Adrenal gland (tissue), 12 donors: ENCODE data around the gene SMURF1. TPM values are rescaled to one million over a fixed set of nuclear protein-coding genes. Genes with fewer than 3 reads are reported as not detected.
A peak's percentile ranks its signal among the peaks of the same experiment; 100 is the strongest.

ENCODE experiments used
- DNase-seq, 7 donors: peaks; one replicate each; pipeline ENCODE4 v3.0.0-alpha.2; 2019 to 2020
- H3K27ac ChIP-seq, 5 donors: fragments of 200-600 bp; sonication (generic) in 4 of 5; 1 replicate in 3 of 5; 2 replicates in 2 of 5; pipeline versions ENCODE4 v1.5.1 to v1.8.0; 2016 to 2020; ENCODE audit warnings: mild to moderate bottlenecking in 1 of 5
- H3K27me3 ChIP-seq: fragments of 200-600 bp; 2 replicates; pipeline ENCODE4 v1.8.0; 2021
- H3K36me3 ChIP-seq, 2 donors: fragments of 200-600 bp; replicated peaks in 1 of 2; 1 replicate in 1 of 2; 2 replicates in 1 of 2; pipeline versions ENCODE4 v1.5.1 to v1.8.0; 2018 to 2022
- H3K4me1 ChIP-seq, 2 donors: fragments of 200-600 bp; replicated peaks in 1 of 2; 1 replicate in 1 of 2; 2 replicates in 1 of 2; pipeline versions ENCODE4 v1.5.1 to v1.8.0; 2018 to 2021
- H3K4me3 ChIP-seq, 4 donors: fragments of 200-600 bp; sonication (generic) in 3 of 4; one replicate each; pipeline ENCODE4 v1.5.1; 2016 to 2018
- H3K9me3 ChIP-seq, 3 donors: fragments of 200-600 bp; sonication (generic) in 1 of 3; replicated peaks in 1 of 3; 1 replicate in 2 of 3; 2 replicates in 1 of 3; pipeline versions ENCODE4 v1.5.1 to v1.8.0; 2016 to 2021
- POLR2A ChIP-seq, 2 donors: fragments of 450-650 bp; IDR thresholded peaks; one replicate each; pipeline ENCODE4 v1.6.1; 2017; ENCODE audit warnings: antibody characterized with exemption in 2 of 2, mild to moderate bottlenecking in 2 of 2, moderate library complexity in 1 of 2
- WGBS, 4 donors: extraction: QIAGEN DNeasy Blood & Tissue Kit in 2 of 4; methylation state at CpG; one replicate each; pipeline versions ENCODE4 v1.1.5 to v1.1.7; 2013 to 2017; 5-methylcytosine and 5-hydroxymethylcytosine counted together
- intact Hi-C, 2 donors: fragments of 100-400 bp; cut with DNase I; formaldehyde crosslinking; loops; one replicate each; pipeline versions ENCODE4 v1.14.1 to v1.15.0; 2022 to 2023
- polyA plus RNA-seq, 3 donors: library from polyadenylated mRNA; stranded (reverse); fragments of 200-250 nt in 2 of 3; fragments of 350-450 nt in 1 of 3; fragmentation: Illumina TruSeq in 1 of 3; extraction: RNeasy Lipid Tissue Mini Kit (QIAGEN cat#74804) in 1 of 3; gene quantifications; one replicate each; pipeline ENCODE4 v1.2.3, GENCODE V29; 2013 to 2014
- total RNA-seq, 9 donors: library from RNA; depleted of rRNA in 4 of 9; stranded (reverse); fragments of >200 nt in 4 of 9; fragments of 120-200 nt in 1 of 9; fragmentation: NEBNext Ultra II Directional in 1 of 9; extraction: Animal tissue kit (Norgen Biotek cat#: 25700) in 1 of 9; gene quantifications; one replicate each; pipeline versions ENCODE4 v1.1.0 to v1.2.4, GENCODE V29; 2013 to 2023
- TF ChIP-seq, protein P1 (sequence below), 6 experiments: fragments of 450-650 bp in 4 of 6; fragments of 200-600 bp in 2 of 6; sonication (generic) in 1 of 6; IDR thresholded peaks; 1 replicate in 5 of 6; 2 replicates in 1 of 6; pipeline versions ENCODE4 v1.5.1 to v1.8.0; 2016 to 2021; ENCODE audit warnings: antibody characterized with exemption in 6 of 6, mild to moderate bottlenecking in 2 of 6, moderate library complexity in 1 of 6
- donor health status: healthy with polysubstance abuse.
- donor health status: Bipolar disorder and iron deficiency.
- donor health status: DM: yes; HTN: yes; CAD: no.
- donor health status: DM: no; HTN: no; CAD: no.
- donor health status: DM: no; HTN: no; CAD: no.
- donor health status: DM: yes; HTN: yes; CAD: no.

The SMURF1 gene
- total and polyA plus RNA-seq, 12 donors, result 8.9 to 40.3 (median 22.3) TPM

DNA sequence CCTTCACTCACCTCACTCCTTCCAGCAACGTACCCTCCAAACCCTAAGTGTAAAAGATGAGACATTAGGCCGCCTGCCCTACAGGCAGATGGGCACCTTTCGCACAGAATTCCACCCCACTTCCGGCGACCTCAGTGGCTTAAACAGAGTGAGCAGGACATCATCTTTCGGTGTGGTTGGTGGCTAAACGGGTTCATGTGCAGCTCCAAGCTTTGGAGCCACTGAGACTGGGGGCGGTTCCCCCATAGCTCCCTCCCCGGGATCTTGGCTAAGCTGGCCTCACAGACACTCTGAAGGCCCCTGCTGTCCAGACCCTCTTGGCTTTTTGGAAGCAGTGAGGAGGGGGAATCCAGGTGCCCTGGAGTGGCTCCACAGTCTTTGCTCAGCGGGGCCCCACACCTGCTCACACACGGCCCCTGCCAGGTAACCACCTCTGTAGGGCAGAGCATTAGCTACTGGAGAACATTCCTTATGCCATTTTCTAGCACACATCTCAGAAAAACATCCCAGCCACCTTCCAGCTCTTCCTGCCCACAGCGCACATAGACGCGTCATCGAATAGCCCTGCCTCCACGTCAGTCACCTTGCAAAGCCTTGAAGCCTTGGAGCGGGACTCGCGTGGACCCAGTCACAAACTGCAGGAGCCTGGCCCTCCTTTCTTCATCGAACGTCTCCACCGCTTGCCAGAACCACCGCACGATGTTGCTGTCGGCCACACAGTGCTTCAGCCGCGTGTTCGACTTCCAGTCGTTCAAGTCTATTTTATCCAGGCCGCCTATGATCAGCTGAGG lies 108.8 kb downstream of the SMURF1 start:
- H3K4me1 ChIP-seq, result peaks cover 6 to 28% of the 10 kb centered on the region in 2 donors
- H3K27ac ChIP-seq, result peak overlapping the region in 1 of 5 donors; percentile 4
- H3K9me3 ChIP-seq, result no peaks in the 10 kb centered on the region
- 90 to 95% (median 92%) methylated on average over 26 to 30 of the region's 30 CpGs for WGBS, 4 donors
- TF ChIP-seq POLR2A (IDR thresholded peaks at IDR 0.05), result no peak
- TF ChIP-seq, protein P1, sequence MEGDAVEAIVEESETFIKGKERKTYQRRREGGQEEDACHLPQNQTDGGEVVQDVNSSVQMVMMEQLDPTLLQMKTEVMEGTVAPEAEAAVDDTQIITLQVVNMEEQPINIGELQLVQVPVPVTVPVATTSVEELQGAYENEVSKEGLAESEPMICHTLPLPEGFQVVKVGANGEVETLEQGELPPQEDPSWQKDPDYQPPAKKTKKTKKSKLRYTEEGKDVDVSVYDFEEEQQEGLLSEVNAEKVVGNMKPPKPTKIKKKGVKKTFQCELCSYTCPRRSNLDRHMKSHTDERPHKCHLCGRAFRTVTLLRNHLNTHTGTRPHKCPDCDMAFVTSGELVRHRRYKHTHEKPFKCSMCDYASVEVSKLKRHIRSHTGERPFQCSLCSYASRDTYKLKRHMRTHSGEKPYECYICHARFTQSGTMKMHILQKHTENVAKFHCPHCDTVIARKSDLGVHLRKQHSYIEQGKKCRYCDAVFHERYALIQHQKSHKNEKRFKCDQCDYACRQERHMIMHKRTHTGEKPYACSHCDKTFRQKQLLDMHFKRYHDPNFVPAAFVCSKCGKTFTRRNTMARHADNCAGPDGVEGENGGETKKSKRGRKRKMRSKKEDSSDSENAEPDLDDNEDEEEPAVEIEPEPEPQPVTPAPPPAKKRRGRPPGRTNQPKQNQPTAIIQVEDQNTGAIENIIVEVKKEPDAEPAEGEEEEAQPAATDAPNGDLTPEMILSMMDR (IDR thresholded peaks at IDR 0.05), result no peak
- peak in 1 of 7 donors; percentile 49 for DNase-seq
- H3K4me3 ChIP-seq, result no peak overlapping the region
- intact Hi-C loops, result loop anchor here in 1 of 2 donors (5.0 kb wide), 2 partner anchors 107 to 277 kb away; partner anchors contain the start of gene SMURF1
- H3K27me3 ChIP-seq, result no peaks in the 10 kb centered on the region
- H3K36me3 ChIP-seq, result peaks cover 0 to 100% of the 10 kb centered on the region in 2 donors

DNA sequence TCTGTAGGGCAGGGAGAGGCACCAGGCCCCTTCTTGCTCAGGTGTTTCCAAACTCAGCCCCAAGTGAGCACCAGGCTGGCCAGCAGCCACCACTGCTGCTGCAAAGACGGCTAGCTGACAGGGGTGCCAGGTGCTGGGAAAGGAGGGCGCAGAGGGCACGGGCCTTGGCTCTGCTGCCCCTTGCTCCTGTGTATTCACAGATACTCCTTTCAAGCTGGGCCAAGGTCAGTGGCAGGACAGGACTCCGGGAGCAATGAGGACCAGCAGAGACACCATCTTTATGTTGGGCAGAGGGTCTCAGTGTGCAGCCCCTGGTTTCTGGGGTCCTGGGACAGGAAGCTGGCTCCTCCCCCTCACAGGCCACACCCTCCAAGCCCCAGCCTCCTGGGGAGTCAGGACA lies 110.1 kb downstream of the SMURF1 start:
- H3K4me3 ChIP-seq, result no peak overlapping the region

DNA sequence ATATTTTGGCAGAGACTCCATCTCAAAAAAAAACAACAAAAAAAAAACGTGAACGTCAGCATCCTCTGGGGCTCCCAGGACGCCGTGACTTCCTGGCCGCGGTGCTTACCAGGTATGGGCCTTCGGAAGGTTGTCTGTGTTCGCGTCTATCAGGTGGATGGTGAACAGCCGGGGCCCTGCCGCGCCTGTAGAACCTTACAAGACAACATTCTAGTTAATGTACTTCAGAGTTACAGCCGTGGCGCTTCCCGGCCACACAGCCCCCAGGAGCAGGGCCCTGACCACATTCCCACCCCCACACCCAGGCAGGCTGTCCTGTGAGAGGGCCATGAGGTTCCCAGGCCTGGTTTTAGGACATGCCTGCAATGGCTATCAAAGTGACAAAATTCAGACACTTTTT lies 111.0 kb downstream of the SMURF1 start:
- Histone ChIP-seq H3K36me3 (peaks cover 0 to 99% of the 10 kb centered on the region in 2 donors), H3K4me3 (no peak overlapping the region), H3K9me3 (no peaks in the 10 kb centered on the region), H3K4me1 (peaks cover 6 to 40% of the 10 kb centered on the region in 2 donors), H3K27me3 (no peaks in the 10 kb centered on the region), H3K27ac (peak overlapping the region in 1 of 5 donors; percentile 35)
- TF ChIP-seq POLR2A (IDR thresholded peaks at IDR 0.05), result no peak
- TF ChIP-seq, protein P1 (IDR thresholded peaks at IDR 0.05), result no peak
- intact Hi-C loops, result no loop called here
- DNase-seq, result peak in 1 of 7 donors; percentile 49
- 90 to 93% (median 92%) methylated on average over 15 of the region's 15 CpGs for WGBS, 4 donors

More for the DNA sequence above, 110.1 kb downstream of the SMURF1 start:
- no peak for TF ChIP-seq POLR2A (IDR thresholded peaks at IDR 0.05)
- TF ChIP-seq, protein P1 (IDR thresholded peaks at IDR 0.05), result no peak
- Histone ChIP-seq H3K27me3 (no peaks in the 10 kb centered on the region), H3K4me1 (peaks cover 6 to 40% of the 10 kb centered on the region in 2 donors), H3K9me3 (no peaks in the 10 kb centered on the region), H3K36me3 (peaks cover 0 to 99% of the 10 kb centered on the region in 2 donors), H3K27ac (peak overlapping the region in 1 of 5 donors; percentile 41)
- 60 to 69% (median 67%) methylated on average over 4 of the region's 4 CpGs for WGBS, 4 donors
- peak in 1 of 7 donors; percentile 44 for DNase-seq
- intact Hi-C loops, result no loop called here

DNA sequence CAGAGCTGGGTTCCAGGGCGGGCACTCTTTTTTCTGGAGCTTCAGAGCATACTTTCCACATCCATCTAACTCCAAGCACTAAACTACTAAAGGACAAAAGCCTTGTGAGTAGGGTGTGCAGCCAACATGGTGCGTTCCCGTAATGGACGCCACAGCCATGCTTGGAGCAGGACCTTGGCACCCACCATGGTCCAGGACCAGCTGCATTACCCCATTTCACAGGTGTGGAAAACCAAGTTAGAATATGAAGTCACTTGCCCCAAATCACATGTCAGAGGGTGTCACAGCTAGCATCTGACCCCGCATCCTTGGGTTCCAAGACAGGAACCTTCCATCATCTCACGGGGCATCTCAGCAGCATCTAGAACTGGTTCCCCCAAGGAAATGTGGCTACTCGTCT lies 112.4 kb downstream of the SMURF1 start:
- H3K9me3 ChIP-seq, result no peaks in the 10 kb centered on the region
- peaks cover 0 to 86% of the 10 kb centered on the region in 2 donors for H3K36me3 ChIP-seq
- H3K4me1 ChIP-seq, result peaks cover 6 to 34% of the 10 kb centered on the region in 2 donors
- TF ChIP-seq, protein P1 (IDR thresholded peaks at IDR 0.05), result no peak
- no peak for TF ChIP-seq POLR2A (IDR thresholded peaks at IDR 0.05)
- H3K27ac ChIP-seq, result peak overlapping the region in 2 of 5 donors; percentile 67 to 80
- WGBS, 4 donors, result 90 to 97% (median 93%) methylated on average over 7 of the region's 7 CpGs
- H3K4me3 ChIP-seq, result no peak overlapping the region
- DNase-seq, result peak in 2 of 7 donors; percentile 11 to 47
- intact Hi-C loops, result no loop called here
- no peaks in the 10 kb centered on the region for H3K27me3 ChIP-seq
